HG03139 (cell line): ENCODE data around the gene WDR89.
"Not testable (repeated sequence)": the region's sequence is repeated elsewhere in the genome, so short reads cannot be mapped to it uniquely, and the experiment has no call there.

Source experiments
- ATAC-seq: cut with Tn5 transposase; IDR thresholded peaks from one replicate; pipeline ENCODE4 v1.9.1; 2021; ENCODE audit not compliant: unreplicated experiment

WDR89 gene

GRCh38 chr14:63596998-63597658 is 44.5 kb downstream of the WDR89 start:
- no peak for ATAC-seq

GRCh38 chr14:63594455-63595372 is 47.0 kb downstream of the WDR89 start:
- no peak for ATAC-seq

GRCh38 chr14:63583046-63583445 is 58.6 kb downstream of the WDR89 start:
- not testable (repeated sequence) for ATAC-seq

- no peak for ATAC-seq
These were observed 60.2 kb downstream of the WDR89 start for GRCh38 chr14:63581491-63581890.

- ATAC-seq, result no peak
These were observed 63.4 kb downstream of the WDR89 start for GRCh38 chr14:63578300-63578699.

GRCh38 chr14:63573581-63573980 is 68.1 kb downstream of the WDR89 start:
- ATAC-seq, result no peak

- ATAC-seq, result no peak
These were observed 76.2 kb downstream of the WDR89 start for GRCh38 chr14:63565448-63565847.

GRCh38 chr14:63564318-63564717 is 77.4 kb downstream of the WDR89 start:
- ATAC-seq, result no peak

- ATAC-seq, result no peak
These were observed 78.2 kb downstream of the WDR89 start for GRCh38 chr14:63563370-63564026.

GRCh38 chr14:63562405-63562804 is 79.3 kb downstream of the WDR89 start:
- ATAC-seq, result no peak

GRCh38 chr14:63555572-63555971 is 86.1 kb downstream of the WDR89 start:
- no peak for ATAC-seq

GRCh38 chr14:63551332-63551731 is 90.3 kb downstream of the WDR89 start:
- no peak for ATAC-seq

- ATAC-seq, result no peak
These were observed 93.8 kb downstream of the WDR89 start for GRCh38 chr14:63547798-63548335.
